ENCODE measurements around the gene PKMYT1.

- TF ChIP-seq EZH2 (IDR thresholded peaks at IDR 0.05; ENCODE audit: borderline replicate concordance) (no peak), CTCF (IDR thresholded peaks at IDR 0.05; ENCODE audit: poor library complexity) (no peak)
These were observed 6.5 kb downstream of the PKMYT1 start for GRCh38 chr16:2973605-2974318.

All from hepatocyte (in vitro differentiated cells).